Amygdala (tissue), 56 donors: Measurements from ENCODE around the gene ZDHHC7.
A peak's percentile ranks its signal among the peaks of the same experiment; 100 is the strongest.

Experiments used
- DNase-seq, 56 donors: peaks; one replicate each; lab custom pipeline; 2025; lab: John Stamatoyannopoulos, UW

The ZDHHC7 gene

DNA sequence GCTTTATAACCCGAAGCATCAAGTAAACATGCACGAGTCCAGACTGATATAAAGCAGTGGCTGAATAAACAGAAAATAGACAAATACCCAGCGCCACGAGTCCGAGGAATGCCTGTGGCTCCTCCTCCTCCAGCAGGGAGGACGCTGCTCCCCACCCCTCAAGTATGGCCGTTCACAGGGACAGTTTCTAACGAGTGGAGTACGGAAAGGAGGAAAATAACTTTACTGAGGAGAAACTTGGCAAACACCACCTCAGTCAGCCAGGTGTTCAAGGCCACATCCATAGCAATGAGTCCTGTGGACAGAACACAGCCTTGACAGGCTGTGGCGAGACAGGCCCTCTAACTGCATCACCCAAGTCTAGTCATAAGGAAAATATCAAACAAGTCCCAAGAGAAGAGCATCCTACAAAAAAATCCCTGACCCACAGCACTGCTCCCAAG is 9.2 kb downstream of the ZDHHC7 start:
- no peak for DNase-seq

GRCh38 chr16:84999857-85000480 is 11.4 kb downstream of the ZDHHC7 start:
- DNase-seq = no peak

GRCh38 chr16:84999200-84999599 is 12.1 kb downstream of the ZDHHC7 start:
- DNase-seq = no peak

DNA sequence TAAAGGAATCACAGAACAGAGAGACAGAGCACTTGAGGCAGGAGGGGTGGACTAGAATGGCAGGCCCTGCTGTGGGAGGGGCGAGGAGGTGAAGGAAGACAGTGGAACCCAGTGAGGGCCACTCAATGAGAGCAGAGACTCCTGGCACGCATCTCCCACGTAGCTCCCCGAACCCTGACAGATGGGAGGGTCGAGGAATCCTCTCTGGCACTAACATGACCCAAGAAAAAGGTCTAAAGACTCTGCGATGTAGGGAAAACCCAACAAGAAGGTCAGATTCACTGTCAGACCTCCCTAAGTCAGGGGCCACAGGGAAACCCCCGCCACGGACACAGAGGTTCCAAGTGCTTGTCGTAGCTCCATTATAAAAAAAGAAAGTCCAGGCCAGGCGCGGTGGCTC is 15.0 kb downstream of the ZDHHC7 start:
- DNase-seq = no peak

- no peak for DNase-seq
Observed at GRCh38 chr16:84995663-84996062, 15.7 kb downstream of the ZDHHC7 start.

GRCh38 chr16:84993926-84994325 is 17.4 kb downstream of the ZDHHC7 start:
- DNase-seq = no peak

GRCh38 chr16:84992717-84993075 is 18.6 kb downstream of the ZDHHC7 start:
- DNase-seq = no peak

DNA sequence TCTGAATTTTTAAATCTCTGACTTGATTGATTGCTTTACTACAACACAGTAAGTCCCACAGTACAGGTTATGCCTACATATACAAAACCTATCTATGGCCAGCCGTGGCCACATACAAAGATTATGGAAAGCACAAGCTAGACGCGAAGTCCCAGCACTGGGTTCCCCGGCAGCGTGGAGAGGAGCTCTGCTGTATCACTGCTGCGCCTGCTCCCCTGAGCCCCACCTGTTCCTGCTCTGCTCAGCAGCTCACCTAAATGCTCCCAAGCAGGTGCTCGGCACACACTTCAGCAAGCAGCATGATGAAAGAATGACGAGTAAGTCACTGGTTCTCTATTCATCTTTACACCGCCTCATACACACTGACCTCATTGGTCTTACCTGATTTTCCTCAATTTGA is 20.6 kb downstream of the ZDHHC7 start:
- DNase-seq = no peak

- DNase-seq = no peak
Observed at GRCh38 chr16:84989749-84990620, 21.4 kb downstream of the ZDHHC7 start.

GRCh38 chr16:84988328-84989080 is 22.8 kb downstream of the ZDHHC7 start:
- peak in 1 of 56 donors; percentile 27 for DNase-seq

- no peak for DNase-seq
Observed at GRCh38 chr16:84986879-84987278, 24.5 kb downstream of the ZDHHC7 start.

GRCh38 chr16:84986102-84986501 is 25.2 kb downstream of the ZDHHC7 start:
- DNase-seq = peak in 1 of 56 donors; percentile 15

GRCh38 chr16:84985079-84986065 is 26.0 kb downstream of the ZDHHC7 start:
- no peak for DNase-seq

DNA sequence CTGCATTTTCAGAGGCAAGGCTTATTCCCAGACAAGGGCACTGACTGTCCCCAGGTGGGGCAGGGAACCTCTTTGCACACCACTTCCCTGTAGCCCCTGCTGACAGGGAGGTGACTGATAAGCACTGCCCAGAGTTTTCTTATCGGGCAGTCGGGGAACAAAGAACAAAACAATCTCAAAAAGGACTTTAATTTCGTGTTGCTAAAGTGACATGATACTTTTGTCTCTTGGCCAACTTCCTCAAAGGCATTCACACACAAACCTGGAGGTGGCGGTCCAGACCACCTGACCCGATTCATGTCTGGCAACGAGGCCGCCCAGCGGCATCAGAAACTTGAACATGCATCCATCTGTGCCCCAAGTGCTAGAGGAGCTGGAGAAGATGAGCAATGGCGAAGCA is 28.9 kb downstream of the ZDHHC7 start:
- DNase-seq = peak in 1 of 56 donors; percentile 7

- DNase-seq = no peak
Observed at GRCh38 chr16:84979516-84979915, 31.8 kb downstream of the ZDHHC7 start.

GRCh38 chr16:84976644-84977400 is 34.5 kb downstream of the ZDHHC7 start:
- peak in 28 of 56 donors; percentile 10 to 73 (median 27) for DNase-seq

GRCh38 chr16:84975522-84975921 is 35.8 kb downstream of the ZDHHC7 start:
- DNase-seq = no peak

DNA sequence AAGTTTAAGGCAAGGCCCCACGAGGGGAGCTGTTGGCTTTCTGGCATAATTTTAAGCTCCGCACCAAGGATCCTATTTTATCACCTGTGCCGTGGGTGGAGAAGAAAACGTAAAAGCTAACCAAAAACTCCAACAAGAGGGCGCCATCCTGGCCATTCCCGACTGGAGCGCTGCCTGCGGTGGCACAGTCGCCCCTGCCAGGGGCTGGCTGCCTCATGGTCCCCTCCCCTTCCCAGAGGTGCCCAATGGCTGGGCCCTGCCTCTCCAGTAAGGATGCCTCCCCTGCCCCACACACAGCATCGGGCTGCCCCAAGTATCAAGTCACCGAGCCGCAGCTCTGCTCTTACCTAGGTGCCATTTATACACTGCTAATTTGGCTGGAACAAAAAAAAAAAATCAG is 36.3 kb downstream of the ZDHHC7 start:
- DNase-seq = no peak
